KOPT-K1 (cell line): ENCODE results near the gene LGR6.
"Not testable (repeated sequence)": the region's sequence is repeated elsewhere in the genome, so short reads cannot be mapped to it uniquely, and the experiment has no call there.

Experiments used
- H3K27ac ChIP-seq: fragments of 200-600 bp; sonication (generic); 2 replicates; pipeline ENCODE4 v1.5.1; 2016; ENCODE audit warnings: antibody characterized with exemption, mild to moderate bottlenecking, low read depth, low read length; ENCODE audit not compliant: poor library complexity, severe bottlenecking
- H3K36me3 ChIP-seq: fragments of 200-600 bp; sonication (generic); 2 replicates; pipeline ENCODE4 v1.5.1; 2017; ENCODE audit warnings: antibody characterized with exemption, mild to moderate bottlenecking, low read length, moderate library complexity; ENCODE audit not compliant: insufficient read depth
- H3K9me3 ChIP-seq: fragments of 200-600 bp; sonication (generic); 2 replicates; pipeline ENCODE4 v1.5.1; 2017; ENCODE audit warnings: antibody characterized with exemption, low read length, mild to moderate bottlenecking; ENCODE audit not compliant: insufficient read depth, poor library complexity, severe bottlenecking

LGR6 gene

GRCh38 chr1:202165267-202165941 lies 28.2 kb upstream of the LGR6 start:
- Histone ChIP-seq H3K27ac (peak overlapping the region; percentile 99), H3K9me3 (no peaks in the 10 kb centered on the region), H3K36me3 (no peaks in the 10 kb centered on the region)

- H3K9me3 ChIP-seq, result no peaks in the 10 kb centered on the region
- peak overlapping the region; percentile 99 for H3K27ac ChIP-seq
- H3K36me3 ChIP-seq, result no peaks in the 10 kb centered on the region
These were observed 27.4 kb upstream of the LGR6 start for GRCh38 chr1:202165942-202166843.

GRCh38 chr1:202167054-202167453 lies 26.5 kb upstream of the LGR6 start:
- H3K9me3 ChIP-seq, result not testable (repeated sequence)
- H3K27ac ChIP-seq, result peak overlapping the region; percentile 99

GRCh38 chr1:202167708-202168415 lies 25.7 kb upstream of the LGR6 start:
- H3K36me3 ChIP-seq, result no peaks in the 10 kb centered on the region
- H3K27ac ChIP-seq, result no peak overlapping the region

More at GRCh38 chr1:202167054-202167453, 26.5 kb upstream of the LGR6 start:
- H3K36me3 ChIP-seq, result not testable (repeated sequence)

GRCh38 chr1:202168861-202169260 lies 24.7 kb upstream of the LGR6 start:
- Histone ChIP-seq H3K9me3 (no peaks in the 10 kb centered on the region), H3K27ac (no peak overlapping the region), H3K36me3 (no peaks in the 10 kb centered on the region)

More at GRCh38 chr1:202167708-202168415, 25.7 kb upstream of the LGR6 start:
- H3K9me3 ChIP-seq, result no peaks in the 10 kb centered on the region

- Histone ChIP-seq H3K36me3 (no peaks in the 10 kb centered on the region), H3K9me3 (no peaks in the 10 kb centered on the region)
These were observed 22.9 kb upstream of the LGR6 start for GRCh38 chr1:202170726-202171125.

GRCh38 chr1:202171292-202172014 lies 22.1 kb upstream of the LGR6 start:
- no peak overlapping the region for H3K27ac ChIP-seq
- H3K9me3 ChIP-seq, result no peaks in the 10 kb centered on the region
- H3K36me3 ChIP-seq, result no peaks in the 10 kb centered on the region

More at GRCh38 chr1:202170726-202171125, 22.9 kb upstream of the LGR6 start:
- no peak overlapping the region for H3K27ac ChIP-seq

GRCh38 chr1:202172015-202172355 lies 21.6 kb upstream of the LGR6 start:
- no peaks in the 10 kb centered on the region for H3K9me3 ChIP-seq
- H3K36me3 ChIP-seq, result no peaks in the 10 kb centered on the region
- H3K27ac ChIP-seq, result no peak overlapping the region

GRCh38 chr1:202173993-202174392 lies 19.6 kb upstream of the LGR6 start:
- no peaks in the 10 kb centered on the region for H3K36me3 ChIP-seq
- H3K27ac ChIP-seq, result no peak overlapping the region

GRCh38 chr1:202176949-202177927 lies 16.4 kb upstream of the LGR6 start:
- no peak overlapping the region for H3K27ac ChIP-seq
- no peaks in the 10 kb centered on the region for H3K9me3 ChIP-seq
- no peaks in the 10 kb centered on the region for H3K36me3 ChIP-seq

More at GRCh38 chr1:202173993-202174392, 19.6 kb upstream of the LGR6 start:
- H3K9me3 ChIP-seq, result no peaks in the 10 kb centered on the region

- no peak overlapping the region for H3K27ac ChIP-seq
- no peaks in the 10 kb centered on the region for H3K36me3 ChIP-seq
- H3K9me3 ChIP-seq, result no peaks in the 10 kb centered on the region
These were observed 13.5 kb upstream of the LGR6 start for GRCh38 chr1:202179828-202180750.

GRCh38 chr1:202180751-202181139 lies 12.9 kb upstream of the LGR6 start:
- H3K36me3 ChIP-seq, H3K27ac ChIP-seq, H3K9me3 ChIP-seq: not testable (repeated sequence)

GRCh38 chr1:202181586-202181985 lies 12.0 kb upstream of the LGR6 start:
- Histone ChIP-seq H3K27ac (no peak overlapping the region), H3K36me3 (no peaks in the 10 kb centered on the region), H3K9me3 (no peaks in the 10 kb centered on the region)
